H9 (cell line): Measurements from ENCODE around the gene RNLS. TPM values are rescaled to one million over a fixed set of nuclear protein-coding genes. Genes with fewer than 3 reads are reported as not detected.

ENCODE experiments used
- DNase-seq: peaks from one replicate; pipeline ENCODE4 v3.0.0-alpha.2; 2017
- H2AFZ ChIP-seq: one replicate; pipeline ENCODE4 v1.6.1; 2013; ENCODE audit warnings: mild to moderate bottlenecking, low read length, control low read depth, moderate library complexity
- H2AK5ac ChIP-seq: 2 replicates; pipeline ENCODE4 v1.6.1; 2013; ENCODE audit warnings: low read length, control low read depth, mixed read lengths; ENCODE audit not compliant: insufficient read length
- H2BK120ac ChIP-seq: one replicate; pipeline ENCODE4 v1.6.1; 2013; ENCODE audit warnings: low read depth, mild to moderate bottlenecking, low read length, control low read depth, inconsistent platforms; ENCODE audit not compliant: poor library complexity, severe bottlenecking
- H2BK12ac ChIP-seq: 2 replicates; pipeline ENCODE4 v1.6.1; 2013; ENCODE audit warnings: low read length, control low read depth, mixed read lengths, low read depth; ENCODE audit not compliant: insufficient read length
- H2BK15ac ChIP-seq: 2 replicates; pipeline ENCODE4 v1.6.1; 2013; ENCODE audit warnings: low read depth, low read length, control low read depth
- H2BK20ac ChIP-seq: one replicate; pipeline ENCODE4 v1.6.1; 2013; ENCODE audit warnings: low read depth, mild to moderate bottlenecking, low read length, control low read depth, inconsistent platforms; ENCODE audit not compliant: poor library complexity, severe bottlenecking
- H2BK5ac ChIP-seq: 2 replicates; pipeline ENCODE4 v1.6.1; 2013; ENCODE audit warnings: low read length, control low read depth, mixed read lengths; ENCODE audit not compliant: insufficient read length
- H3K14ac ChIP-seq: 2 replicates; pipeline ENCODE4 v1.6.1; 2013; ENCODE audit warnings: low read length, control low read depth; ENCODE audit not compliant: insufficient read depth
- H3K18ac ChIP-seq: 2 replicates; pipeline ENCODE4 v1.6.1; 2013; ENCODE audit warnings: low read depth, mild to moderate bottlenecking, mixed read lengths, low read length, control low read depth; ENCODE audit not compliant: insufficient read length
- H3K23ac ChIP-seq: 2 replicates; pipeline ENCODE4 v1.6.1; 2013; ENCODE audit warnings: low read length, control low read depth, mixed read lengths, low read depth; ENCODE audit not compliant: insufficient read length
- H3K23me2 ChIP-seq: 2 replicates; pipeline ENCODE4 v1.6.1; 2013; ENCODE audit warnings: low read depth, mild to moderate bottlenecking, mixed read lengths, low read length, control low read depth; ENCODE audit not compliant: insufficient read length, poor library complexity, severe bottlenecking
- H3K27ac ChIP-seq: 2 replicates; pipeline ENCODE4 v1.5.1; 2013; ENCODE audit warnings: low read length, control low read depth, mixed read lengths, low read depth; ENCODE audit not compliant: insufficient read length
- H3K27me3 ChIP-seq: 2 replicates; pipeline ENCODE4 v1.6.1; 2013; ENCODE audit warnings: low read length, control low read depth, inconsistent platforms; ENCODE audit not compliant: insufficient read depth
- H3K4ac ChIP-seq: 2 replicates; pipeline ENCODE4 v1.6.1; 2013; ENCODE audit warnings: low read depth, mild to moderate bottlenecking, control low read depth, inconsistent platforms, low read length, moderate library complexity
- H3K4me1 ChIP-seq: 2 replicates; pipeline ENCODE4 v1.6.1; 2013; ENCODE audit warnings: low read length, control low read depth, inconsistent platforms; ENCODE audit not compliant: insufficient read depth
- H3K4me2 ChIP-seq: 2 replicates; pipeline ENCODE4 v1.6.1; 2013; ENCODE audit warnings: low read length, control low read depth, mixed read lengths; ENCODE audit not compliant: insufficient read length, insufficient read depth
- H3K56ac ChIP-seq: 2 replicates; pipeline ENCODE4 v1.6.1; 2013; ENCODE audit warnings: low read depth, mild to moderate bottlenecking, mixed read lengths, low read length, control low read depth; ENCODE audit not compliant: insufficient read length
- H3K79me1 ChIP-seq: 2 replicates; pipeline ENCODE4 v1.6.1; 2013; ENCODE audit warnings: low read depth, mild to moderate bottlenecking, moderate library complexity, low read length, control low read depth, inconsistent platforms; ENCODE audit not compliant: insufficient read depth, poor library complexity, severe bottlenecking
- H3K79me2 ChIP-seq: 2 replicates; pipeline ENCODE4 v1.6.1; 2013; ENCODE audit warnings: low read length, control low read depth, inconsistent platforms; ENCODE audit not compliant: insufficient read depth
- H3K9ac ChIP-seq: 2 replicates; pipeline ENCODE4 v1.6.1; 2013; ENCODE audit warnings: low read length, control low read depth, mixed read lengths; ENCODE audit not compliant: insufficient read length; ENCODE audit errors: extremely low read depth
- H3K9me3 ChIP-seq: one replicate; pipeline ENCODE4 v1.6.1; 2013; ENCODE audit warnings: low read depth, low read length, inconsistent platforms; ENCODE audit not compliant: control insufficient read depth
- H3T11ph ChIP-seq: one replicate; pipeline ENCODE4 v1.6.1; 2013; ENCODE audit warnings: mild to moderate bottlenecking, low read length, control low read depth, inconsistent platforms
- H4K20me1 ChIP-seq: one replicate; pipeline ENCODE4 v1.6.1; 2013; ENCODE audit not compliant: control insufficient read depth, insufficient read length, insufficient read depth
- H4K5ac ChIP-seq: 2 replicates; pipeline ENCODE4 v1.6.1; 2013; ENCODE audit warnings: low read depth, mild to moderate bottlenecking, mixed read lengths, low read length, control low read depth; ENCODE audit not compliant: insufficient read length
- H4K8ac ChIP-seq: replicated peaks from 2 replicates; pipeline ENCODE4 v1.6.1; 2013; ENCODE audit warnings: low read length, control low read depth, mixed read lengths, low read depth; ENCODE audit not compliant: insufficient read length
- H4K91ac ChIP-seq: 2 replicates; pipeline ENCODE4 v1.6.1; 2013; ENCODE audit warnings: low read depth, mild to moderate bottlenecking, moderate library complexity, mixed read lengths, low read length, control low read depth; ENCODE audit not compliant: insufficient read length
- H3K27ac Mint-ChIP-seq, 3 experiments: 2 replicates in 2 of 3; 3 replicates in 1 of 3; pipeline ENCODE4 v1.8.0; 2020 to 2021; ENCODE audit warnings: mixed read lengths in 3 of 3, mild to moderate bottlenecking in 1 of 3, moderate library complexity in 1 of 3
- H3K27me3 Mint-ChIP-seq: 2 replicates; pipeline ENCODE4 v1.8.0; 2021; ENCODE audit warnings: low read depth, mild to moderate bottlenecking, moderate library complexity, mixed read lengths
- H3K36me3 Mint-ChIP-seq, 3 experiments: 2 replicates in 2 of 3; 3 replicates in 1 of 3; pipeline ENCODE4 v1.8.0; 2020 to 2021; ENCODE audit warnings: low read depth in 3 of 3, mixed read lengths in 3 of 3; ENCODE audit not compliant: insufficient read depth in 1 of 3
- H3K4me1 Mint-ChIP-seq, 2 experiments: 2 replicates each; pipeline ENCODE4 v1.8.0; 2020; ENCODE audit warnings: mixed read lengths in 2 of 2
- H3K4me3 Mint-ChIP-seq, 2 experiments: 2 replicates in 1 of 2; 3 replicates in 1 of 2; pipeline ENCODE4 v1.8.0; 2020 to 2021; ENCODE audit warnings: mild to moderate bottlenecking in 2 of 2, mixed read lengths in 2 of 2, moderate library complexity in 1 of 2
- H3K9me3 Mint-ChIP-seq, 2 experiments: 2 replicates in 1 of 2; 3 replicates in 1 of 2; pipeline ENCODE4 v1.8.0; 2020; ENCODE audit warnings: mild to moderate bottlenecking in 2 of 2, mixed read lengths in 2 of 2, moderate library complexity in 1 of 2
- CTCF ChIP-seq: fragments of 200-600 bp; sonication (generic); conservative IDR thresholded peaks from 3 replicates; pipeline ENCODE4 v1.8.0; 2021; ENCODE audit warnings: antibody characterized with exemption, mild to moderate bottlenecking
- WGBS: extraction: QIAGEN DNeasy Blood & Tissue Kit; methylation state at CpG from one replicate; pipeline ENCODE4 v1.1.7; 2013; ENCODE audit warnings: missing lambda C conversion rate, low lambda C conversion rate, mixed read lengths; ENCODE audit not compliant: insufficient read length; ENCODE audit errors: extremely low coverage; 5-methylcytosine and 5-hydroxymethylcytosine counted together
- total RNA-seq: library from RNA; stranded (reverse); gene quantifications from 2 replicates; pipeline ENCODE4 v1.2.1, GENCODE V29; 2021

Gene RNLS
- total RNA-seq, 1 experiment from 2014 or later: 7.5 TPM

DNA sequence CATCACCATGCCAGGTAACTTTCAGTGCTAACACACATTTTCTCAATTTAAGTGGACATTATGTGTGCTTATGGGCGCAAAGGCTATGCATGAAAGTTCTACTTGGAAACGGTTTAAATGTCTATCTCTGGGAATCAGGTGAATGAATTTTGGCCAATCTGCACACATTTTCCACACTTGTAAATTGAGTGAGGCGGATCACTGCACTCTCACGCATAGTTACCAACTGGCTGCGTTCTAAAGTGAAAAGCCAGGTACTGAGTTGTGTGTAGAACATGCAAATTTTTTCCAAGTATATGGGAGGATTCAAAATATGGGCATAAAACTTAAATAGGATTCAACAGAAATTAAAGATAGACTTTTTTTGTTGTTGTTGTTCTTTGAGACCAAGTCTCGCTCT is 323.7 kb downstream of the RNLS start:
- H4K5ac ChIP-seq: no peak overlapping the region
- no peaks in the 10 kb centered on the region for H3K79me1 ChIP-seq
- no peaks in the 10 kb centered on the region for H3K4me1 Mint-ChIP-seq
- H3K23me2 ChIP-seq: no peaks in the 10 kb centered on the region
- no peaks in the 10 kb centered on the region for H3K79me2 ChIP-seq
- WGBS: no CpG with 5 or more reads among the region's 6 CpGs
- no peak overlapping the region for H2BK5ac ChIP-seq
- no peak overlapping the region for H4K8ac ChIP-seq
- no peak overlapping the region for H3K4me3 Mint-ChIP-seq
- H3K27me3 Mint-ChIP-seq: no peaks in the 10 kb centered on the region
- no peak overlapping the region for H2BK12ac ChIP-seq
- H3K9me3 Mint-ChIP-seq: no peaks in the 10 kb centered on the region
- no peaks in the 10 kb centered on the region for H3K9me3 ChIP-seq
- no peak overlapping the region for H2BK15ac ChIP-seq
- no peak overlapping the region for H2BK120ac ChIP-seq
- H3K27ac Mint-ChIP-seq: no peak overlapping the region
- no peak for DNase-seq
- H3K27ac ChIP-seq: no peak overlapping the region
- H3K18ac ChIP-seq: no peak overlapping the region
- no peaks in the 10 kb centered on the region for H3K27me3 ChIP-seq
- no peak overlapping the region for H2AK5ac ChIP-seq
- no peak overlapping the region for H3T11ph ChIP-seq
- no peak overlapping the region for H3K4ac ChIP-seq
- H2AFZ ChIP-seq: no peak overlapping the region
- H3K14ac ChIP-seq: no peak overlapping the region
- H3K23ac ChIP-seq: no peak overlapping the region
- no peak overlapping the region for H3K56ac ChIP-seq
- H3K4me2 ChIP-seq: no peak overlapping the region
- H4K20me1 ChIP-seq: no peaks in the 10 kb centered on the region
- no peaks in the 10 kb centered on the region for H3K36me3 Mint-ChIP-seq
- H3K9ac ChIP-seq: no peak overlapping the region
- no peak overlapping the region for H2BK20ac ChIP-seq
- H3K4me1 ChIP-seq: no peaks in the 10 kb centered on the region
- TF ChIP-seq CTCF: no peak
- H4K91ac ChIP-seq: no peak overlapping the region
